HG03196 (cell line): ENCODE data around the gene C16orf96.
"Not testable (repeated sequence)": the region's sequence is repeated elsewhere in the genome, so short reads cannot be mapped to it uniquely, and the experiment has no call there.

Source experiments
- ATAC-seq: cut with Tn5 transposase; IDR thresholded peaks from one replicate; pipeline ENCODE4 v1.9.1; 2021; ENCODE audit not compliant: unreplicated experiment

C16orf96 gene

GRCh38 chr16:4561596-4561995 lies 5.5 kb downstream of the C16orf96 start:
- no peak for ATAC-seq

GRCh38 chr16:4564661-4565267 lies 8.6 kb downstream of the C16orf96 start:
- ATAC-seq = no peak

GRCh38 chr16:4566144-4566543 lies 10.0 kb downstream of the C16orf96 start:
- ATAC-seq = no peak

- ATAC-seq = no peak
These were observed 13.9 kb downstream of the C16orf96 start for GRCh38 chr16:4570086-4570485.

GRCh38 chr16:4570688-4571321 lies 14.7 kb downstream of the C16orf96 start:
- ATAC-seq = no peak

- ATAC-seq = no peak
These were observed 16.6 kb downstream of the C16orf96 start for GRCh38 chr16:4572715-4573114.

- not testable (repeated sequence) for ATAC-seq
These were observed 17.8 kb downstream of the C16orf96 start for GRCh38 chr16:4573926-4574325.

GRCh38 chr16:4574919-4575705 lies 19.0 kb downstream of the C16orf96 start:
- ATAC-seq = no peak

- ATAC-seq = no peak
These were observed 19.9 kb downstream of the C16orf96 start for GRCh38 chr16:4576008-4576407.

GRCh38 chr16:4578961-4579530 lies 22.9 kb downstream of the C16orf96 start:
- no peak for ATAC-seq

GRCh38 chr16:4580250-4580649 lies 24.1 kb downstream of the C16orf96 start:
- no peak for ATAC-seq

GRCh38 chr16:4583906-4584305 lies 27.8 kb downstream of the C16orf96 start:
- ATAC-seq = no peak

GRCh38 chr16:4586291-4586690 lies 30.2 kb downstream of the C16orf96 start:
- no peak for ATAC-seq

- no peak for ATAC-seq
These were observed 32.2 kb downstream of the C16orf96 start for GRCh38 chr16:4588386-4588785.

- ATAC-seq = no peak
These were observed 32.8 kb downstream of the C16orf96 start for GRCh38 chr16:4588961-4589360.

- no peak for ATAC-seq
These were observed 35.1 kb downstream of the C16orf96 start for GRCh38 chr16:4591191-4591590.

- no peak for ATAC-seq
These were observed 35.7 kb downstream of the C16orf96 start for GRCh38 chr16:4591706-4592470.

GRCh38 chr16:4593086-4593485 lies 36.9 kb downstream of the C16orf96 start:
- no peak for ATAC-seq

- no peak for ATAC-seq
These were observed 38.6 kb downstream of the C16orf96 start for GRCh38 chr16:4594433-4595410.

GRCh38 chr16:4597174-4597573 lies 41.0 kb downstream of the C16orf96 start:
- ATAC-seq = no peak
